Body of pancreas (tissue), 4 donors: ENCODE data around the gene GPN1. TPM values are rescaled to one million over a fixed set of nuclear protein-coding genes. Genes with fewer than 3 reads are reported as not detected.
"Not testable (repeated sequence)": the region's sequence is repeated elsewhere in the genome, so short reads cannot be mapped to it uniquely, and the experiment has no call there.

Experiments
- ATAC-seq: fragments of 150-250 bp; one replicate; pipeline ENCODE4 v1.9.1; 2016
- DNase-seq, 4 donors: peaks; one replicate each; pipeline ENCODE4 v3.0.0-alpha.2; 2019
- H3K27ac ChIP-seq, 4 donors: fragments of 200-600 bp; sonication (generic); 1 replicate in 3 of 4; 2 replicates in 1 of 4; pipeline versions ENCODE4 v1.5.1 to v1.6.1; 2016 to 2019; ENCODE audit warnings: mild to moderate bottlenecking in 1 of 4, mixed read lengths in 1 of 4, moderate library complexity in 1 of 4
- H3K27me3 ChIP-seq, 2 donors: fragments of 200-600 bp; sonication (generic); one replicate each; pipeline ENCODE4 v1.6.0; 2016; ENCODE audit warnings: mild to moderate bottlenecking in 1 of 2
- H3K36me3 ChIP-seq, 2 donors: fragments of 200-600 bp; sonication (generic); replicated peaks in 1 of 2; 2 replicates each; pipeline ENCODE4 v1.5.1; 2016; ENCODE audit warnings: low read depth in 2 of 2; ENCODE audit not compliant: insufficient read depth in 1 of 2
- H3K4me1 ChIP-seq: fragments of 200-600 bp; sonication (generic); one replicate; pipeline ENCODE4 v1.6.0; 2016
- H3K4me3 ChIP-seq, 2 donors: fragments of 200-600 bp; sonication (generic); 1 replicate in 1 of 2; 2 replicates in 1 of 2; pipeline ENCODE4 v1.5.1; 2016 to 2019
- H3K9me3 ChIP-seq, 3 donors: fragments of 200-600 bp; sonication (generic); 1 replicate in 2 of 3; 2 replicates in 1 of 3; pipeline ENCODE4 v1.5.1; 2016
- POLR2A ChIP-seq, 3 donors: fragments of 450-650 bp; IDR thresholded peaks; one replicate each; pipeline ENCODE4 v1.6.1; 2016; ENCODE audit warnings: antibody characterized with exemption in 3 of 3, mild to moderate bottlenecking in 2 of 3
- WGBS, 2 donors: methylation state at CpG; one replicate each; pipeline ENCODE4 v1.1.5; 2017; 5-methylcytosine and 5-hydroxymethylcytosine counted together
- intact Hi-C: fragments of 100-400 bp; cut with DNase I; formaldehyde crosslinking; loops from one replicate; pipeline ENCODE4 v1.15.1; 2023
- total RNA-seq, 2 donors: library from RNA; depleted of rRNA; stranded (reverse); fragments of >200 nt; gene quantifications; one replicate each; pipeline ENCODE4 v1.1.0, GENCODE V29; 2016
- TF ChIP-seq, protein P1 (sequence below), 7 experiments: fragments of 450-650 bp in 4 of 7; fragments of 200-600 bp in 3 of 7; sonication (generic) in 3 of 7; IDR thresholded peaks; one replicate each; pipeline ENCODE4 v1.5.1; 2016 to 2019; ENCODE audit warnings: antibody characterized with exemption in 7 of 7

Gene GPN1
- total RNA-seq, 2 donors from 2014 or later = 9.9 to 17.9 TPM

GRCh38 chr2:27627963-27628766 lies 685 bp upstream of the GPN1 start:
- DNase-seq (peak; percentile 16 to 37 (median 26)), ATAC-seq (peak; percentile 64)
- Histone ChIP-seq H3K27me3 (no peaks in the 10 kb centered on the region), H3K9me3 (no peaks in the 10 kb centered on the region), H3K27ac (peak overlapping the region in 3 of 4 donors; percentile 70 to 76 (median 71)), H3K36me3 (peaks cover 0 to 8% of the 10 kb centered on the region in 2 donors), H3K4me3 (peak overlapping the region; percentile 86 to 90), H3K4me1 (peaks cover 19% of the 10 kb centered on the region)
- no peak for TF ChIP-seq POLR2A (IDR thresholded peaks at IDR 0.05)
- TF ChIP-seq, protein P1, sequence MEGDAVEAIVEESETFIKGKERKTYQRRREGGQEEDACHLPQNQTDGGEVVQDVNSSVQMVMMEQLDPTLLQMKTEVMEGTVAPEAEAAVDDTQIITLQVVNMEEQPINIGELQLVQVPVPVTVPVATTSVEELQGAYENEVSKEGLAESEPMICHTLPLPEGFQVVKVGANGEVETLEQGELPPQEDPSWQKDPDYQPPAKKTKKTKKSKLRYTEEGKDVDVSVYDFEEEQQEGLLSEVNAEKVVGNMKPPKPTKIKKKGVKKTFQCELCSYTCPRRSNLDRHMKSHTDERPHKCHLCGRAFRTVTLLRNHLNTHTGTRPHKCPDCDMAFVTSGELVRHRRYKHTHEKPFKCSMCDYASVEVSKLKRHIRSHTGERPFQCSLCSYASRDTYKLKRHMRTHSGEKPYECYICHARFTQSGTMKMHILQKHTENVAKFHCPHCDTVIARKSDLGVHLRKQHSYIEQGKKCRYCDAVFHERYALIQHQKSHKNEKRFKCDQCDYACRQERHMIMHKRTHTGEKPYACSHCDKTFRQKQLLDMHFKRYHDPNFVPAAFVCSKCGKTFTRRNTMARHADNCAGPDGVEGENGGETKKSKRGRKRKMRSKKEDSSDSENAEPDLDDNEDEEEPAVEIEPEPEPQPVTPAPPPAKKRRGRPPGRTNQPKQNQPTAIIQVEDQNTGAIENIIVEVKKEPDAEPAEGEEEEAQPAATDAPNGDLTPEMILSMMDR (IDR thresholded peaks at IDR 0.05) = no peak
- WGBS, 2 donors = 2 to 9% methylated on average over 3 to 18 of the region's 21 CpGs
- intact Hi-C loops = no loop called here

DNA sequence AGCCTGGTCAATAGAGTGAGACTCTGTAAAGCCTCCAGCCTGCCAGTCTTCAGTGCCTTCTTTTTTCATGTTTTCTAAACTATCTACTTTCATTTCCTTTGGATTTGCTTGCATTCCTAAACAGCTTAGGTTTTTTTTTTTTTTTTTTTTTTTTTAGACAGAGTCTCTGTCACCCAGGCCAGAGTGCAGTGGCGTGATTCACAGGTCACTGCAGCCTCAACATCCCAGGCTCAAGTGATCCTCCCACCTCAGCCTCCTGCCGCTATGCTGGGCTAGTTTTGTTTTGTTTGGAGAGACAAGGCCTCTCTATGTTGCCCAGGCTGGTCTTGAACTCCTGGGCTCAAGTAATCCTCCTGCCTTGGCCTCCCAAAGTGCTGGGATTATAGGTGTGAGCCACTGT lies 1.4 kb downstream of the GPN1 start:
- H3K4me3 ChIP-seq, intact Hi-C loops, ATAC-seq, H3K27ac ChIP-seq, H3K27me3 ChIP-seq, H3K9me3 ChIP-seq, DNase-seq: not testable (repeated sequence)
- H3K4me1 ChIP-seq = peaks cover 19% of the 10 kb centered on the region
- H3K36me3 ChIP-seq = peaks cover 0 to 16% of the 10 kb centered on the region in 2 donors
- WGBS, 2 donors = 91 to 94% methylated on average over 2 of the region's 2 CpGs

GRCh38 chr2:27634291-27634690 lies 5.4 kb downstream of the GPN1 start:
- H3K27ac ChIP-seq = no peak overlapping the region
- H3K4me3 ChIP-seq = no peak overlapping the region
- 94 to 97% methylated on average over 2 of the region's 2 CpGs for WGBS, 2 donors
- no peak for TF ChIP-seq POLR2A (IDR thresholded peaks at IDR 0.05)
- TF ChIP-seq, protein P1 (IDR thresholded peaks at IDR 0.05) = no peak
- H3K36me3 ChIP-seq = peaks cover 0 to 34% of the 10 kb centered on the region in 2 donors
- H3K4me1 ChIP-seq = peaks cover 11% of the 10 kb centered on the region
- H3K27me3 ChIP-seq = no peaks in the 10 kb centered on the region
- intact Hi-C loops = no loop called here
- ATAC-seq (no peak), DNase-seq (no peak)
- H3K9me3 ChIP-seq = no peaks in the 10 kb centered on the region

DNA sequence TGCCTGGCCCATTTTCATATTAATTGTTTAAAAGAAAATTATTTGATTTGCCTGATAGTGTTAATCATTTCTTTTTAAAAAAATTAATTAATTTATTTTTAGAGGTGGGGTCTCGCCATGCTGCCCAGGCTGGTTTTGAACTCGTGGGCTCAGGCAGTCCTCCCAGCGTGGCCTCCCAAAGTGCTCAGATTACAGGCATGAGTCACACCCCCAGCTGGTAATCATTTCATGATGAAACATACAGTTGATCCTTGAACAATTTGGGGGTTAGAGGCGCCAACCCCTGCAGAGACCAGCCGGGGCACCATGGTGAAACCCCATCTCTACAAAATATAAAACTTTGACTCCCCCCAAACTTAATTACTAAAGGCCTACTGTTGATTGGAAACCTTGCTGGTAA lies 7.9 kb downstream of the GPN1 start:
- WGBS, 2 donors = 91 to 93% methylated on average over 5 of the region's 5 CpGs
- TF ChIP-seq POLR2A (IDR thresholded peaks at IDR 0.05) = no peak
- TF ChIP-seq, protein P1 (IDR thresholded peaks at IDR 0.05) = no peak
- intact Hi-C loops = no loop called here
- ATAC-seq (no peak), DNase-seq (no peak)
- Histone ChIP-seq H3K27me3 (no peaks in the 10 kb centered on the region), H3K4me3 (no peak overlapping the region), H3K36me3 (peaks cover 0 to 42% of the 10 kb centered on the region in 2 donors), H3K9me3 (no peaks in the 10 kb centered on the region), H3K27ac (no peak overlapping the region), H3K4me1 (no peaks in the 10 kb centered on the region)

GRCh38 chr2:27638037-27638637 lies 9.3 kb downstream of the GPN1 start:
- intact Hi-C loops = no loop called here
- no peaks in the 10 kb centered on the region for H3K27me3 ChIP-seq
- WGBS, 2 donors = 84 to 85% methylated on average over 3 of the region's 3 CpGs
- TF ChIP-seq, protein P1 (IDR thresholded peaks at IDR 0.05) = no peak
- H3K9me3 ChIP-seq = no peaks in the 10 kb centered on the region
- DNase-seq (no peak), ATAC-seq (no peak)
- no peak overlapping the region for H3K4me3 ChIP-seq
- no peaks in the 10 kb centered on the region for H3K4me1 ChIP-seq
- H3K27ac ChIP-seq = no peak overlapping the region
- H3K36me3 ChIP-seq = peaks cover 0 to 42% of the 10 kb centered on the region in 2 donors
